SK-N-SH (cell line): ENCODE measurements around the gene PDIA5.

Experiments
- MXI1 ChIP-seq: IDR thresholded peaks from 2 replicates; pipeline ENCODE4 v1.6.1; 2012; ENCODE audit warnings: mild to moderate bottlenecking, low read depth, low read length, improper control_type of control experiment
- POLR2AphosphoS5 ChIP-seq: IDR thresholded peaks from 2 replicates; pipeline ENCODE4 v1.6.1; 2012; ENCODE audit warnings: low read depth, low read length
- TF ChIP-seq, protein P1 (sequence below): fragments of 200-600 bp; sonication (generic); IDR thresholded peaks from 2 replicates; pipeline ENCODE4 v1.6.1; 2017; ENCODE audit warnings: antibody characterized with exemption, mild to moderate bottlenecking, moderate library complexity

DNA sequence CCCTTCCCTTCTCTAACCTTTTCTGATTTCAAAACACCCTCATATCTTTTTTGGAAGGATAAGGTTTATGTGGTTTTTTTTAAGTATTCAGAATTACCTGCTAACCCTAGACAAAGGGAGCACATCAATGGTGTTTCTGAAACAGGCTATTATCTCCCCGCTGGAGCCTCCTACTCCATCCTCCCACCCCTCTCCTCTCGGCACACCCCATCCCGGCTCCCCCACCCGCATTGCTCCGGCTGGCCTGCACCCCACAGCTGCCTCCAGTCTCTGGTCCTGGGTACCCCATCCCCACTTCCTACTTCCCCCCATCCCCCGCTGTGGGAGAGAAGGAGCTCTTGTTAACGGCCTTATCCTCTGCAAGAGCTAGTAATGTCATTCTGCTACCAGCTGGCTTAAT lies 59.2 kb downstream of the PDIA5 start:
- TF ChIP-seq MXI1, result no peak
- TF ChIP-seq, protein P1, sequence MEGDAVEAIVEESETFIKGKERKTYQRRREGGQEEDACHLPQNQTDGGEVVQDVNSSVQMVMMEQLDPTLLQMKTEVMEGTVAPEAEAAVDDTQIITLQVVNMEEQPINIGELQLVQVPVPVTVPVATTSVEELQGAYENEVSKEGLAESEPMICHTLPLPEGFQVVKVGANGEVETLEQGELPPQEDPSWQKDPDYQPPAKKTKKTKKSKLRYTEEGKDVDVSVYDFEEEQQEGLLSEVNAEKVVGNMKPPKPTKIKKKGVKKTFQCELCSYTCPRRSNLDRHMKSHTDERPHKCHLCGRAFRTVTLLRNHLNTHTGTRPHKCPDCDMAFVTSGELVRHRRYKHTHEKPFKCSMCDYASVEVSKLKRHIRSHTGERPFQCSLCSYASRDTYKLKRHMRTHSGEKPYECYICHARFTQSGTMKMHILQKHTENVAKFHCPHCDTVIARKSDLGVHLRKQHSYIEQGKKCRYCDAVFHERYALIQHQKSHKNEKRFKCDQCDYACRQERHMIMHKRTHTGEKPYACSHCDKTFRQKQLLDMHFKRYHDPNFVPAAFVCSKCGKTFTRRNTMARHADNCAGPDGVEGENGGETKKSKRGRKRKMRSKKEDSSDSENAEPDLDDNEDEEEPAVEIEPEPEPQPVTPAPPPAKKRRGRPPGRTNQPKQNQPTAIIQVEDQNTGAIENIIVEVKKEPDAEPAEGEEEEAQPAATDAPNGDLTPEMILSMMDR, result no peak
- no peak for TF ChIP-seq POLR2AphosphoS5
